Endothelial cell of umbilical vein (primary cell): ENCODE data around the gene MTFR1L.

ENCODE experiments used
- EZH2 ChIP-seq: IDR thresholded peaks from 2 replicates; pipeline ENCODE4 v1.6.1; 2012; ENCODE audit warnings: borderline replicate concordance, low read depth, mild to moderate bottlenecking, moderate library complexity, low read length, inconsistent platforms; ENCODE audit not compliant: severe bottlenecking
- MYC ChIP-seq: IDR thresholded peaks from one replicate; pipeline ENCODE4 v1.6.1; 2011; ENCODE audit warnings: mild to moderate bottlenecking, low read depth, low read length
- POLR2AphosphoS5 ChIP-seq: IDR thresholded peaks from 2 replicates; pipeline ENCODE4 v1.6.1; 2012; ENCODE audit warnings: low read depth, mild to moderate bottlenecking, control low read depth, low read length, moderate library complexity; ENCODE audit not compliant: insufficient read depth
- TF ChIP-seq, protein P1 (sequence below), 2 donors: IDR thresholded peaks; 1 replicate in 1 of 2; 2 replicates in 1 of 2; pipeline ENCODE4 v1.5.1; 2011; ENCODE audit warnings: low read length in 2 of 2, mild to moderate bottlenecking in 2 of 2, moderate library complexity in 2 of 2, control low read depth in 1 of 2, inconsistent platforms in 1 of 2, low read depth in 1 of 2; ENCODE audit not compliant: insufficient read depth in 1 of 2; ENCODE audit errors: extremely low read depth in 1 of 2

DNA sequence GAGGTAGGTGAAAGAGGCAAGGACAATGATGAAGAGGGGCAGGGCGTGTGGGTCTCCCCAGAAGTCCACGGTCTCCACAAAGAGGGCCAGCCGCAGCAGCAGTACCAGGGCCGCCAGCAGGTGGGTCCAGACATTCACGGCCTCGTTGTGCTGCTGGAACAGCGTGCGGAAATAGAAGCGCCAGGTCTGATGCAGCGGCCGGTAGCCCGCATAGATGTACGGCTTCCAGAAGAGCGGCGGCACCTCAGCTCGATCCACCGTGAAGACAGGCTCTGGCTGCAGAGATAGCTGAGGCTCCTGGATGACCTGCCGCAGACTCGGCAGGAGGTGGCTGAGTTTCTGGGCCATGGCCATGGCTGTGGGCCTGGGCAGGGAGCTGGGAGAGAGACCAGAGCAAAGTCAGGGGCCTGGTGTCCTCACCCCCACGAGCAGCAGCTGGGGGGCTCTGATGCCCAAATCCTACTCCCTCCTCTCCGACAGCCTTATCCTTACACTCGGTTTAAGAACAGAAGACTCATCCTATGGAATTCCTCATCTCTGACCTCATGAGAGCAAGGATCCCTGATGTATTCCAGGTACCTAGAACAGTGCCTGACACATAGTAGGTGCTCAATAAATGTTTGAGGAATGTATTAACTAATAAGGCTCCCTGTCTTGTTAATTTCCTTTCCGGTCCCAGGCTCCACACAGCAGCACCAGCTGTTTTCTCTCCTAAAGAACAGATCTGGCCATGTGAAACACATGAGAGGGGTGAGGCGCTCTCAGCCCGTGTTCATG is 43.9 kb downstream of the MTFR1L start:
- TF ChIP-seq, protein P1, sequence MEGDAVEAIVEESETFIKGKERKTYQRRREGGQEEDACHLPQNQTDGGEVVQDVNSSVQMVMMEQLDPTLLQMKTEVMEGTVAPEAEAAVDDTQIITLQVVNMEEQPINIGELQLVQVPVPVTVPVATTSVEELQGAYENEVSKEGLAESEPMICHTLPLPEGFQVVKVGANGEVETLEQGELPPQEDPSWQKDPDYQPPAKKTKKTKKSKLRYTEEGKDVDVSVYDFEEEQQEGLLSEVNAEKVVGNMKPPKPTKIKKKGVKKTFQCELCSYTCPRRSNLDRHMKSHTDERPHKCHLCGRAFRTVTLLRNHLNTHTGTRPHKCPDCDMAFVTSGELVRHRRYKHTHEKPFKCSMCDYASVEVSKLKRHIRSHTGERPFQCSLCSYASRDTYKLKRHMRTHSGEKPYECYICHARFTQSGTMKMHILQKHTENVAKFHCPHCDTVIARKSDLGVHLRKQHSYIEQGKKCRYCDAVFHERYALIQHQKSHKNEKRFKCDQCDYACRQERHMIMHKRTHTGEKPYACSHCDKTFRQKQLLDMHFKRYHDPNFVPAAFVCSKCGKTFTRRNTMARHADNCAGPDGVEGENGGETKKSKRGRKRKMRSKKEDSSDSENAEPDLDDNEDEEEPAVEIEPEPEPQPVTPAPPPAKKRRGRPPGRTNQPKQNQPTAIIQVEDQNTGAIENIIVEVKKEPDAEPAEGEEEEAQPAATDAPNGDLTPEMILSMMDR (IDR thresholded peaks at IDR 0.05; ENCODE audit: extremely low read depth in 1 of 2, insufficient read depth in 1 of 2, low read depth in 1 of 2, low read length in 2 of 2), result no peak
- TF ChIP-seq POLR2AphosphoS5 (no peak), MYC (no peak), EZH2 (no peak)
